HUES6 (cell line): ENCODE data around the gene PDXDC1.
"Not testable (repeated sequence)": the region's sequence is repeated elsewhere in the genome, so short reads cannot be mapped to it uniquely, and the experiment has no call there.

Experiments used
- H3K27ac ChIP-seq: 2 replicates; pipeline ENCODE4 v1.7.0; 2013; ENCODE audit warnings: low read depth, mild to moderate bottlenecking, low read length, inconsistent platforms
- H3K27me3 ChIP-seq: 2 replicates; pipeline ENCODE4 v1.6.1; 2013; ENCODE audit warnings: low read length; ENCODE audit not compliant: control insufficient read depth, insufficient read depth
- H3K36me3 ChIP-seq: 2 replicates; pipeline ENCODE4 v1.6.1; 2013; ENCODE audit warnings: low read length; ENCODE audit not compliant: control insufficient read depth, insufficient read depth
- H3K4me1 ChIP-seq: 2 replicates; pipeline ENCODE4 v1.6.1; 2013; ENCODE audit warnings: low read length; ENCODE audit not compliant: control insufficient read depth, insufficient read depth
- H3K4me3 ChIP-seq: 2 replicates; pipeline ENCODE4 v1.5.1; 2013; ENCODE audit warnings: low read depth, low read length
- H3K9ac ChIP-seq: one replicate; pipeline ENCODE4 v1.6.1; 2013; ENCODE audit warnings: mild to moderate bottlenecking, low read length
- H3K9me3 ChIP-seq: 2 replicates; pipeline ENCODE4 v1.6.1; 2013; ENCODE audit warnings: low read depth, low read length; ENCODE audit not compliant: control insufficient read depth, insufficient read depth

Gene PDXDC1

GRCh38 chr16:14975418-14976194, 780 bp downstream of the PDXDC1 start:
- H3K4me1 ChIP-seq, H3K27me3 ChIP-seq, H3K36me3 ChIP-seq, H3K9me3 ChIP-seq: not testable (repeated sequence)
- H3K4me3 ChIP-seq: peak overlapping the region; percentile 98
- H3K9ac ChIP-seq: peak overlapping the region; percentile 87
- H3K27ac ChIP-seq: peak overlapping the region; percentile 98; the same call in 1 of the 2 replicates

GRCh38 chr16:14976971-14977736, 2.3 kb downstream of the PDXDC1 start:
- H3K4me3 ChIP-seq, H3K27me3 ChIP-seq, H3K27ac ChIP-seq, H3K9me3 ChIP-seq, H3K4me1 ChIP-seq, H3K9ac ChIP-seq, H3K36me3 ChIP-seq: not testable (repeated sequence)

- not testable (repeated sequence) for H3K9ac ChIP-seq, H3K4me1 ChIP-seq
Measured at GRCh38 chr16:14978281-14978680, 3.5 kb downstream of the PDXDC1 start.

DNA sequence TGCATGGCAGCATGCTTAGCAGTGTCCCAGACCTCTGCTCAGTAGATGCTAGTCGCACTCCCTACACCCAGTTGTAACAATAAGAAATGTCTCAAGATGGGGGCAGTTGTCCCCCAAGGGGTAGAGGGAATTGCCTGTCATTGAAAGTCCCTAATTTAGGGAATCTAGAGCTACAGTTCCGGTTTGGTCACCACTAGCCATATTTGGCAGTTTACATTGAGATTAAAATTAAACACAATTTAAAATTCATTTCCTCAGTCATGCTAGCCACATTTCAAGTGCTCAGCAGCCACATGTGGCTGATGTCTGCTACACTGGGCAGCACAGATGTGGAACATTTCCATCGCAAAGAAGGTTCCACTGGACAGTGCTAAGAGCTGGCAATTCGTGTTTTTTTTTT, 4.1 kb downstream of the PDXDC1 start:
- H3K9ac ChIP-seq, H3K4me1 ChIP-seq, H3K9me3 ChIP-seq, H3K36me3 ChIP-seq, H3K27me3 ChIP-seq, H3K27ac ChIP-seq, H3K4me3 ChIP-seq: not testable (repeated sequence)

More at GRCh38 chr16:14978281-14978680, 3.5 kb downstream of the PDXDC1 start:
- H3K36me3 ChIP-seq, H3K27me3 ChIP-seq, H3K27ac ChIP-seq, H3K4me3 ChIP-seq, H3K9me3 ChIP-seq: not testable (repeated sequence)

GRCh38 chr16:14981234-14981633, 6.4 kb downstream of the PDXDC1 start:
- H3K27ac ChIP-seq, H3K9ac ChIP-seq, H3K36me3 ChIP-seq, H3K9me3 ChIP-seq, H3K4me3 ChIP-seq, H3K4me1 ChIP-seq, H3K27me3 ChIP-seq: not testable (repeated sequence)

DNA sequence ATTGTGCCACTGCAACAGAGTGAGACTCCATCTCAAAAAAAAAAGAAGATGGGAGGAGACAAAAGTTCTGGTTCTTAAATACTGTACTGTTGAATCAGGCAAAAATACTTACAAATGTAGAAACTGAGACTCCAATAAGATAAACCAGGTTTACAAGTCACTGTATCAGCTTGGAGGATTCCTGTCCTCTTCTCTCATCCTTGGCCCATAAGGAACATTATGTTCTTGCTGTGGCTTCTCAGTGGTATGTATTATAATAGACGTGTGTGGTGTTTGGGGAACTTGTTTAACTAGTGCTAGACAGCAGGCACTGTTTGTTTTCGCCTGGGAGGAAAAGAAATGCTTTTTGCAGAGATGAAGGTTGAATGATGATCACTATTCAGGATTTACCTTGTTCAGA, 7.7 kb downstream of the PDXDC1 start:
- not testable (repeated sequence) for H3K4me3 ChIP-seq, H3K9ac ChIP-seq, H3K27ac ChIP-seq, H3K36me3 ChIP-seq, H3K27me3 ChIP-seq, H3K4me1 ChIP-seq, H3K9me3 ChIP-seq

DNA sequence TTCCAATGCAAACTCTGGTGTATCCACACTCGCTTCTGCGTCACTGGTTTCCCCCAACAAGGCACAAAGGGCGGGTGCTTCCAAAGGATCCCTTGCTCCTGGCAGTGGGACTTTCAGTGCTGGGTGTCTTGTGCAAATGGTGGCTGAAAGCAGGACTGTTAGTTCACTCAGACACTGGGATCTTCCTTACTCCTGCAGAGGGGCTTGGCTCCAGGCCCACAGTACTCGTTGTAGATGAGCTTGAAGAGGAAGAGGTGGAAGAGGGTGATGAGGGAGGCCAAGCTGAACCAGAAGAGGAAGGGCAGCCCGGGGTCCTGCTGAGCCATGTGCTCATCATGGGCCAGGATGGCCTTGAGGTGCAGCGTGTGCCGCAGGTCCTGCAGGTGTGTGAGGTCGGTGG, 13.3 kb downstream of the PDXDC1 start:
- H3K9me3 ChIP-seq, H3K27ac ChIP-seq, H3K36me3 ChIP-seq, H3K4me3 ChIP-seq, H3K9ac ChIP-seq, H3K27me3 ChIP-seq, H3K4me1 ChIP-seq: not testable (repeated sequence)

DNA sequence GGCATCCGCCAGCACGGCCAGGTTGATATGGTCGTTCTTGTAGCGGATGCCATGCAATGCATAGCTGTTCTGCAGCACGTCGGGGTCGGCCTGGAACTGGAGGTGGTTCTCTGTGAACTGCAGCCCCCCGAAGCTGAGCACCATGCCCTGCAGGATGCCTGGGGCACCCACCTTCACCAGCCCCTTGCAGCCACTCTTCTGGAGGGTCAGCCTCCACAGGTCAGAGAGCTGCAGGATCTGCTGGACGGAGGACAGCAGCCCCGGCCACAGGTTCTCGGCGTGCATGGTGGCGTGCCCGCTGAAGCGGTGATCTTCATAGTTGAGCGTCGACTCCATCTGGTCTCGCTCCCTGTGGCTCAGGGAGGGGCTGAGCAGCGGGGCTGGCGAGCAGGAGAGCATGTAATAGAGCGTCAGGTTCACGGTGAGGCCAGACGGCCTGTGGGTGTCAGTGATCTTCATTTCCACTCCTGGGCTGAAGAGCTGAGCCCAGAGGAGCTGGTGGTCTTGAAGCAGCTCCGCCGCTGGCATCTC, 13.9 kb downstream of the PDXDC1 start:
- H3K27ac ChIP-seq, H3K36me3 ChIP-seq, H3K4me1 ChIP-seq, H3K9ac ChIP-seq, H3K27me3 ChIP-seq, H3K4me3 ChIP-seq, H3K9me3 ChIP-seq: not testable (repeated sequence)

DNA sequence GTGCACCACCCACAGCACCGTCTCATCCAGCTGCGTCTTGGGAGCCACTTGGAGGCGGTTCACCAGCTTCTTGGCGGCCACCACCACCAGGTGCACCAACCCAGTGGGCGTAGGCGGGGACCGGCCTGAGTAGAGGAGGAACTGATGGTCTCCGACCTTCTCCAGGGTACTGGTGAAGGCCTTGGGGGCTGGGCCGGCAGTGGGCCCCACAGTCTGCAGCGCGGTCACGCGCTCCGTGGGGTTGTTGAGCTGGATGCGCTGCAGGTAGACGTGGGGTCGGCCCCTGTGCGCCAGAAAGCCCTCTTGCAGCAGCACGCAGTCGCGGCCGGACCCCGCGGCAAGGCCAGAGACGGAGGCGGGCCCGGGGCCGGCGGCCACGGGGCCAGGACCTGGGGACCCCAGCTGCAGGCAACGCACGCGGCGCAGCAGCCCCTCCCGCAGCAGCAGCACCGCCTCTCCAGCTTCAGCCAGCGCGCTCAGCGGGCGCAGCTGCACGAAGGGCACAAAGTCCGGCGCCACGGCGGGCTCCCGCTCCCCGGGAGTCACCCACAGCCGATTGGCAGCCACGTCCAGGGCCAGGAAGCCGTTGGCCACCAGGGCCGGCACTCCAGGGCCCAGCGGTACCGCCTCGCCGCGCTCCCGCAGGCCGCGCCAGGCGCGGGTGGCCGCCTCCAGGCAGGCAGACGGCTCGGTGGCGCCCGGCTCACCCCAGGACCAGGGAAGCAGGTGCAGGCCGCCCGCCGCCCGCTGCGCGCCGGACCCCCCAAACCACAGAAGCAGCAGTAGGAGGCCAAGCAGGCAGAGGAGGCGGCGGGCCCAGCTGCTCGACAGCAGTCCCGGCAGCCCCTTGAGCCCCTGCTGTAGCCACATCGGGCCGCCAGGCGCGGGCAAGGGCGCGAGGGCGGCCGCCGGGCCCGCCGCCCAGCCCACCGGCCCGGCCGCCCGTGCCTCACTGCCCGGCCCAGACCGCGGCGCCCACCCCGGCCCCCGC, 14.8 kb downstream of the PDXDC1 start:
- H3K36me3 ChIP-seq, H3K9me3 ChIP-seq, H3K27ac ChIP-seq, H3K9ac ChIP-seq, H3K27me3 ChIP-seq, H3K4me1 ChIP-seq: not testable (repeated sequence)
- peak overlapping the region; percentile 29; the same call in 1 of the 2 replicates for H3K4me3 ChIP-seq

DNA sequence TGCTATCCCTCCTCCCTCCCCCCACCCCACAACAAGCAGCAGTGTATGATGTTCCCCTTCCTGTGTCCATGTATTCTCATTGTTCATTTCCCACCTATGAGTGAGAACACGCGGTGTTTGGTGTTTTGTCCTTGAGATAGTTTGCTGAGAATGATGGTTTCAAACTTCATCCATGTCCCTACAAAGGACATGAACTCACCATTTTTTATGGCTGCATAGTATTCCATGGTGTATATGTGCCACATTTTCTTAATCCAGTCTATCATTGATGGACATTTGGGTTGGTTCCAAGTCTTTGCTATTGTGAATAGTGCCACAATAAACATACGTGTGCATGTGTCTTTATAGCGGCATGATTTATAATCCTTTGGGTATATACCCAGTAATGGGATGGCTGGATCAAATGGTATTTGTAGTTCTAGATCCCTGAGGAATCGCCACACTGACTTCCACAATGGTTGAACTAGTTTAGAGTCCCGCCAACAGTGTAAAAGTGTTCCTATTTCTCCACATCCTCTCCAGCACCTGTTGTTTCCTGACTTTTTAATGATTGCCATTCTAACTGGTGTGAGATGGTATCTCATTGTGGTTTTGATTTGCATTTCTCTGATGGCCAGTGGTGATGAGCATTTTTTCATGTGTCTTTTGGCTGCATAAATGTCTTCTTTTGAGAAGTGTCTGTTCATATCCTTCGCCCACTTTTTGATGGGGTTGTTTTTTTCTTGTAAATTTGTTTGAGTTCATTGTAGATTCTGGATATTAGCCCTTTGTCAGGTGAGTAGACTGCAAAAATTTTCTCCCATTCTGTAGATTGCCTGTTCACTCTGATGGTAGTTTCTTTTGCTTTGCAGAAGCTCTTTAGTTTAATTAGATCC, 18.7 kb downstream of the PDXDC1 start:
- not testable (repeated sequence) for H3K9ac ChIP-seq, H3K9me3 ChIP-seq, H3K4me3 ChIP-seq, H3K27me3 ChIP-seq, H3K36me3 ChIP-seq, H3K27ac ChIP-seq, H3K4me1 ChIP-seq
